Stimulated activated CD8-positive, alpha-beta memory T cell treated with anti-CD3 and anti-CD28 coated beads, Interleukin-7, amount 100 ng/mL, for 24 hours (primary cell): Measurements from ENCODE around the gene JMJD8.
A peak's percentile ranks its signal among the peaks of the same experiment; 100 is the strongest.

Experiments used
- DNase-seq: peaks from one replicate; pipeline ENCODE4 v3.0.0-alpha.2; 2020; ENCODE audit warnings: low read depth

The JMJD8 gene

GRCh38 chr16:684071-684794 lies at the start of gene JMJD8:
JMJD8 (minus strand) TSS chr16:684334; CDS start chr16:684319, 15 bp downstream.
- DNase-seq = peak; percentile 97

- no peak for DNase-seq
These were observed 49.5 kb upstream of the JMJD8 start for GRCh38 chr16:733382-734207.

GRCh38 chr16:732936-733335 lies 48.8 kb upstream of the JMJD8 start:
- DNase-seq = no peak

- no peak for DNase-seq
These were observed 48.2 kb upstream of the JMJD8 start for GRCh38 chr16:732332-732731.

GRCh38 chr16:730666-731509 lies 46.8 kb upstream of the JMJD8 start:
- DNase-seq = no peak

- DNase-seq = no peak
These were observed 45.9 kb upstream of the JMJD8 start for GRCh38 chr16:729768-730665.

- no peak for DNase-seq
These were observed 45.0 kb upstream of the JMJD8 start for GRCh38 chr16:728890-729744.

- no peak for DNase-seq
These were observed 44.2 kb upstream of the JMJD8 start for GRCh38 chr16:728131-728889.

GRCh38 chr16:727291-727977 lies 43.3 kb upstream of the JMJD8 start:
- DNase-seq = no peak

GRCh38 chr16:726438-727290 lies 42.5 kb upstream of the JMJD8 start, which contains the start of the genes CCDC78 and HAGHL:
CCDC78 (minus strand) TSS chr16:726443; CDS start chr16:726367, 76 bp downstream.
HAGHL (plus strand) TSS chr16:727106; CDS start chr16:727510, 404 bp downstream.
- DNase-seq = no peak

GRCh38 chr16:726188-726437 lies 42.0 kb upstream of the JMJD8 start:
- DNase-seq = no peak

- no peak for DNase-seq
These were observed 41.5 kb upstream of the JMJD8 start for GRCh38 chr16:725463-726187.

- no peak for DNase-seq
These were observed 40.9 kb upstream of the JMJD8 start for GRCh38 chr16:725041-725376.

GRCh38 chr16:724188-725040 lies 40.3 kb upstream of the JMJD8 start:
- DNase-seq = no peak

GRCh38 chr16:723695-724094 lies 39.6 kb upstream of the JMJD8 start:
- no peak for DNase-seq

- DNase-seq = no peak
These were observed 38.9 kb upstream of the JMJD8 start for GRCh38 chr16:722835-723633.
